ENCODE data around the gene PODXL2. TPM values are rescaled to one million over a fixed set of nuclear protein-coding genes. Genes with fewer than 3 reads are reported as not detected.

PODXL2 gene
- total RNA-seq, 1 experiment from 2014 or later = 33.6 TPM

DNA sequence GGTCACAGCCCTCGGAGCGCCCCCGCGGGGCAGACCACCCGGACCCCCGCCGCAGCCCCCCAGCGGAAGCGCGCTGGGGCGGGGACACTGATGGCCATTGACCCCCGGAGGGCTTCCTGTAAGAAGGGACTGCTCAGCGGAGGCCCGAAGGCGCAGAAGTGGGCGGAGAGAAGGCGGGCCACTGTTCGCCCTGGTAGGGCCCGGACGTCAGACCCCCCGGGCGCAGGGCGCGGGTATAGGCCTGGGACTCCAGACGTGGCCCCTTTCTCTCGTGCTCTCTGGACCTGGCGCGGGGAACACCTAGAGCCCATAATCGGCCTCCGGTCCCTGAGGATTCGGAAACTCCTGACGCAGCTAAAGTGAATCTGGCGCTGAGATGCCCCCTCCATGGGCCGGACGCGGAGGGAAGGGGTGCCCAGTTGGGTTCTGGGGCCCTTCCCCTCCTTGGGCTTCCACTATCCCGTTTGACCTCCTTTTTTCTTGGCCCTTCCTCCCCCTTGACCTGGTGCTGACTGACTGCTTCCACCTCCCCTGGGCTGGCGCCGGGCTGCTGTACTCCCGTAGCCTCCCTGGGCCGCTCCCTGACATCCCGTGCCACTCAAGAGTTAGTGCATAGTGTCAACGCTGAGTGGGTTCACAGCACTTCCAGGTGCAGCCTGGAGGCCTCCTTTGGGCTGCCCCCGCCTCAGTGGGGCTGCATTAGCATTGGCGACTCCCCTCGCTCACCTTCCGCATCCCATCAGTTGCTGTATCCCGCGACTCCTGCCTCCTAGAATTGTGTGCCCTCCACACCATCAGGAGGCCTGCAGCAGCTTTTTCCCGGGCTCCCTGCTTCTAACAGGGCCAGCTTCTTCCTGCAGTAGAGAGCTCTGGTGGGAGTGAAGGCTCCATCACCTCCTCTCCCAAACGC lies 44.5 kb downstream of the PODXL2 start:
- DNase-seq (ENCODE audit: low spot score) (peak; percentile 17), ATAC-seq (peak; percentile 9)
- no peaks in the 10 kb centered on the region for H3K36me3 Mint-ChIP-seq
- ChIA-PET CTCF (interaction anchor here (1.1 kb wide), 1 partner anchor 24 kb away, joined by 5 read pairs; no protein-coding TSS in a partner anchor), POLR2A (interaction anchor here (0.5 kb wide), 1 partner anchor 8 kb away, joined by 4 read pairs; no protein-coding TSS in a partner anchor)
- TF ChIP-seq MAX (CRISPR knock-in tag; IDR thresholded peaks at IDR 0.05) (0 out of 2 replicates have a peak, but pooled peaks have one; percentile 21), ESRRA (CRISPR knock-in tag; IDR thresholded peaks at IDR 0.05; ENCODE audit: borderline replicate concordance) (no peak), FOXP4 (CRISPR knock-in tag; IDR thresholded peaks at IDR 0.05) (0 out of 2 replicates have a peak, but pooled peaks have one; percentile 8), ZNF138 (CRISPR knock-in tag; conservative IDR thresholded peaks at IDR 0.05) (no peak), RORB (CRISPR knock-in tag; IDR thresholded peaks at IDR 0.05) (no peak), ZNF423 (CRISPR knock-in tag; IDR thresholded peaks at IDR 0.05) (peak; percentile 73), CREB1 (CRISPR knock-in tag; IDR thresholded peaks at IDR 0.05) (no peak)
- H3K27ac Mint-ChIP-seq = no peak overlapping the region
- peak overlapping the region; percentile 87 for H3K4me3 Mint-ChIP-seq
- H3K27me3 Mint-ChIP-seq (ENCODE audit: low read depth) = peaks cover 3% of the 10 kb centered on the region
- no peaks in the 10 kb centered on the region for H3K9me3 Mint-ChIP-seq
- H3K4me1 Mint-ChIP-seq = peaks cover 12% of the 10 kb centered on the region

DNA sequence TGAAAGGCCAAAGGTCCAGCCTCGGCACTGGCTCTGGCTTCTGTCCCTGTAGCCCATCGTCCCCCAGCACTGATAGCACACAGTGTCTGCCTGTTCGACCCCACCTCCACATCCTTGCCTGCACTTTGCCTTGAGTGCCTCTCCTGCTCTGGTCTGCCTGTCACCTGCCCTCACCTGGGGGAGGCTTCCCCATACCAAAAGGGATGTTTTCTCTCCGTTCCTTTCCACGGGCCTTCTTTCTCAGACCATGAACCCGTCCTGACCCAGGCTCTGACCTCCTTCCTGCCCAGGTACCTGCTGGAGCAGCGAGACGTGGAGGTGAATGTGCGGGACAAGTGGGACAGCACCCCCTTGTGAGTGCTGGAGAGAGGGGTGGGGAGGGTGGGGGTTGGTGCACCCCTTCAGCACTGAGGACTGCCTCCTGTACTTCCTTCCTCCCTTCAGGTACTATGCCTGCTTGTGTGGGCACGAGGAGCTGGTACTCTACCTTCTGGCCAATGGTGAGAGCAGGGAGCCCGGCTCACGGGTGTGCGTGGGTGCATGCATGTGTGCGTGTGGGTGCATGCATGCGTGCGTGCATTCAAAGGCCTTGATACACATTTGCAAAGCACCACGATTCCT lies 45.2 kb downstream of the PODXL2 start:
- DNase-seq (ENCODE audit: low spot score) = no peak
- POLR2A ChIA-PET = no interaction called here
- Mint-ChIP-seq H3K4me3 (peak overlapping the region; percentile 87), H3K27ac (no peak overlapping the region), H3K4me1 (peaks cover 12% of the 10 kb centered on the region), H3K9me3 (no peaks in the 10 kb centered on the region), H3K27me3 (ENCODE audit: low read depth) (peaks cover 3% of the 10 kb centered on the region), H3K36me3 (no peaks in the 10 kb centered on the region)
- CTCF ChIA-PET = no interaction called here
- TF ChIP-seq RORB (CRISPR knock-in tag; IDR thresholded peaks at IDR 0.05) = no peak
- no peak for TF ChIP-seq NFYB (CRISPR knock-in tag; conservative IDR thresholded peaks at IDR 0.05; ENCODE audit: low read depth)
- no peak for TF ChIP-seq ZNF138 (CRISPR knock-in tag; conservative IDR thresholded peaks at IDR 0.05)
- TF ChIP-seq FOXK1 (CRISPR knock-in tag; IDR thresholded peaks at IDR 0.05) = no peak
- TF ChIP-seq ELF4 (CRISPR knock-in tag; IDR thresholded peaks at IDR 0.05; ENCODE audit: low read depth) = no peak
- TF ChIP-seq PRRX2 (CRISPR knock-in tag; IDR thresholded peaks at IDR 0.05) = no peak
- TF ChIP-seq, protein P1, sequence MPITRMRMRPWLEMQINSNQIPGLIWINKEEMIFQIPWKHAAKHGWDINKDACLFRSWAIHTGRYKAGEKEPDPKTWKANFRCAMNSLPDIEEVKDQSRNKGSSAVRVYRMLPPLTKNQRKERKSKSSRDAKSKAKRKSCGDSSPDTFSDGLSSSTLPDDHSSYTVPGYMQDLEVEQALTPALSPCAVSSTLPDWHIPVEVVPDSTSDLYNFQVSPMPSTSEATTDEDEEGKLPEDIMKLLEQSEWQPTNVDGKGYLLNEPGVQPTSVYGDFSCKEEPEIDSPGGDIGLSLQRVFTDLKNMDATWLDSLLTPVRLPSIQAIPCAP (CRISPR knock-in tag; IDR thresholded peaks at IDR 0.05) = no peak
- no peak for TF ChIP-seq JUN (CRISPR knock-in tag; IDR thresholded peaks at IDR 0.05)
- no peak for ATAC-seq

DNA sequence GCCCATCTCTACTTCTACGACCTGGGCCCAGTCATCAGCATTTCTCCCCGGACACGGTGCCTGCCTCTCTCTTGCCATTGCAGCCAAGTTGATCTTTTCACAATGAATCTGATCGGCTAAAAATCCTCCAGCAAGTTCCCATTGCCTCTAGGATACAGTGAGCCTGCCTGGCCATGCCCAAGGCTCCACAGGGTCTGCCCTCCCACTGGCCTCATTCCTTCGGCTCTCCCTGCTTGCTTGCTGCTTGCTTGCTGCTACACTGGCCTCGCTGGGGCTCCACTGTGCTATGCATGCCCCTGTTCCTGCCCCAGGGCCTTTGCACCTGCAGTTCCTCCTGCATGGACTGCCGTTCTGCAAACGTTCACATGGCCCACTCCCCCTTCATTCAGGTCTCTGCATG lies 45.8 kb downstream of the PODXL2 start:
- peak; percentile 7 for DNase-seq (ENCODE audit: low spot score)
- TF ChIP-seq, protein P2, sequence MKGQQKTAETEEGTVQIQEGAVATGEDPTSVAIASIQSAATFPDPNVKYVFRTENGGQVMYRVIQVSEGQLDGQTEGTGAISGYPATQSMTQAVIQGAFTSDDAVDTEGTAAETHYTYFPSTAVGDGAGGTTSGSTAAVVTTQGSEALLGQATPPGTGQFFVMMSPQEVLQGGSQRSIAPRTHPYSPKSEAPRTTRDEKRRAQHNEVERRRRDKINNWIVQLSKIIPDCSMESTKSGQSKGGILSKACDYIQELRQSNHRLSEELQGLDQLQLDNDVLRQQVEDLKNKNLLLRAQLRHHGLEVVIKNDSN (CRISPR knock-in tag; IDR thresholded peaks at IDR 0.05) = no peak
- TF ChIP-seq GRHL2 (CRISPR knock-in tag; IDR thresholded peaks at IDR 0.05; ENCODE audit: insufficient replicate concordance, severe bottlenecking) (no peak), JAZF1 (CRISPR knock-in tag; IDR thresholded peaks at IDR 0.05) (no peak), JUN (CRISPR knock-in tag; IDR thresholded peaks at IDR 0.05) (no peak), GTF2I (CRISPR knock-in tag; conservative IDR thresholded peaks at IDR 0.05) (0 out of 2 replicates have a peak, but pooled peaks have one; percentile 68), TP53 (CRISPR knock-in tag; IDR thresholded peaks at IDR 0.05) (no peak)
- TF ChIP-seq, protein P3, sequence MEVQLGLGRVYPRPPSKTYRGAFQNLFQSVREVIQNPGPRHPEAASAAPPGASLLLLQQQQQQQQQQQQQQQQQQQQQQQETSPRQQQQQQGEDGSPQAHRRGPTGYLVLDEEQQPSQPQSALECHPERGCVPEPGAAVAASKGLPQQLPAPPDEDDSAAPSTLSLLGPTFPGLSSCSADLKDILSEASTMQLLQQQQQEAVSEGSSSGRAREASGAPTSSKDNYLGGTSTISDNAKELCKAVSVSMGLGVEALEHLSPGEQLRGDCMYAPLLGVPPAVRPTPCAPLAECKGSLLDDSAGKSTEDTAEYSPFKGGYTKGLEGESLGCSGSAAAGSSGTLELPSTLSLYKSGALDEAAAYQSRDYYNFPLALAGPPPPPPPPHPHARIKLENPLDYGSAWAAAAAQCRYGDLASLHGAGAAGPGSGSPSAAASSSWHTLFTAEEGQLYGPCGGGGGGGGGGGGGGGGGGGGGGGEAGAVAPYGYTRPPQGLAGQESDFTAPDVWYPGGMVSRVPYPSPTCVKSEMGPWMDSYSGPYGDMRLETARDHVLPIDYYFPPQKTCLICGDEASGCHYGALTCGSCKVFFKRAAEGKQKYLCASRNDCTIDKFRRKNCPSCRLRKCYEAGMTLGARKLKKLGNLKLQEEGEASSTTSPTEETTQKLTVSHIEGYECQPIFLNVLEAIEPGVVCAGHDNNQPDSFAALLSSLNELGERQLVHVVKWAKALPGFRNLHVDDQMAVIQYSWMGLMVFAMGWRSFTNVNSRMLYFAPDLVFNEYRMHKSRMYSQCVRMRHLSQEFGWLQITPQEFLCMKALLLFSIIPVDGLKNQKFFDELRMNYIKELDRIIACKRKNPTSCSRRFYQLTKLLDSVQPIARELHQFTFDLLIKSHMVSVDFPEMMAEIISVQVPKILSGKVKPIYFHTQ (CRISPR knock-in tag; IDR thresholded peaks at IDR 0.05) = no peak
- POLR2A ChIA-PET = no interaction called here

More for the DNA sequence above, 45.8 kb downstream of the PODXL2 start:
- no peak for ATAC-seq
- CTCF ChIA-PET = no interaction called here
- H3K9me3 Mint-ChIP-seq = no peaks in the 10 kb centered on the region
- no peaks in the 10 kb centered on the region for H3K36me3 Mint-ChIP-seq
- peaks cover 3% of the 10 kb centered on the region for H3K27me3 Mint-ChIP-seq (ENCODE audit: low read depth)
- H3K27ac Mint-ChIP-seq = no peak overlapping the region
- peaks cover 12% of the 10 kb centered on the region for H3K4me1 Mint-ChIP-seq
- 0 out of 2 replicates have a peak overlapping the region, but pooled peaks have one; percentile 0 for H3K4me3 Mint-ChIP-seq
